Measurements from ENCODE around the gene FAM13A.

The FAM13A gene

GRCh38 chr4:88751258-88752075 is 305.5 kb downstream of the FAM13A start:
- H3K4me3 ChIP-seq (replicated peaks; ENCODE audit: low read depth, low read length) = no peak overlapping the region
- TF ChIP-seq, protein P1, sequence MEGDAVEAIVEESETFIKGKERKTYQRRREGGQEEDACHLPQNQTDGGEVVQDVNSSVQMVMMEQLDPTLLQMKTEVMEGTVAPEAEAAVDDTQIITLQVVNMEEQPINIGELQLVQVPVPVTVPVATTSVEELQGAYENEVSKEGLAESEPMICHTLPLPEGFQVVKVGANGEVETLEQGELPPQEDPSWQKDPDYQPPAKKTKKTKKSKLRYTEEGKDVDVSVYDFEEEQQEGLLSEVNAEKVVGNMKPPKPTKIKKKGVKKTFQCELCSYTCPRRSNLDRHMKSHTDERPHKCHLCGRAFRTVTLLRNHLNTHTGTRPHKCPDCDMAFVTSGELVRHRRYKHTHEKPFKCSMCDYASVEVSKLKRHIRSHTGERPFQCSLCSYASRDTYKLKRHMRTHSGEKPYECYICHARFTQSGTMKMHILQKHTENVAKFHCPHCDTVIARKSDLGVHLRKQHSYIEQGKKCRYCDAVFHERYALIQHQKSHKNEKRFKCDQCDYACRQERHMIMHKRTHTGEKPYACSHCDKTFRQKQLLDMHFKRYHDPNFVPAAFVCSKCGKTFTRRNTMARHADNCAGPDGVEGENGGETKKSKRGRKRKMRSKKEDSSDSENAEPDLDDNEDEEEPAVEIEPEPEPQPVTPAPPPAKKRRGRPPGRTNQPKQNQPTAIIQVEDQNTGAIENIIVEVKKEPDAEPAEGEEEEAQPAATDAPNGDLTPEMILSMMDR (IDR thresholded peaks at IDR 0.05; ENCODE audit: low read length, missing control alignments) = no peak
- DNase-seq (ENCODE audit: low read depth) = no peak

DNA sequence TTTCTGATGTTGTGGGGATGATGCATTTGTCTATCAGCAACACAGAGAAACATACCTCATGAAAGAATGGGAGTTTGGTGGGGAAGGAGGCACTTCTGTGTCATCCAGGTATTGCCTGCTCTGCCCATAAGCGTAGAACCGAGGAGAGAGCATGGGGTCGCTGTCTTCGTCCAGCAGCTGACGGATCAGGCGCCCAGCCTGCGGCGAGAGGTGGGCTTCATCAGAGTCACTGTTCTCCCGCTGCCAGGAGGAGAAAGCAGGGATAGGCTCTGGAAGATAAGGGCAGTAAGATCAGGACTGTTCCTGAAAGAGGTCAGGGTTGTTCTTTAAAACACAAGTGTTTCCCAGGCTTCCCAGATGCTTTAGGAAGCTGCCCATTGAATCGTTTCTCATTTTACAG is 306.6 kb downstream of the FAM13A start:
- H3K4me3 ChIP-seq (replicated peaks; ENCODE audit: low read depth, low read length) = no peak overlapping the region
- TF ChIP-seq, protein P1 (IDR thresholded peaks at IDR 0.05; ENCODE audit: low read length, missing control alignments) = no peak

DNA sequence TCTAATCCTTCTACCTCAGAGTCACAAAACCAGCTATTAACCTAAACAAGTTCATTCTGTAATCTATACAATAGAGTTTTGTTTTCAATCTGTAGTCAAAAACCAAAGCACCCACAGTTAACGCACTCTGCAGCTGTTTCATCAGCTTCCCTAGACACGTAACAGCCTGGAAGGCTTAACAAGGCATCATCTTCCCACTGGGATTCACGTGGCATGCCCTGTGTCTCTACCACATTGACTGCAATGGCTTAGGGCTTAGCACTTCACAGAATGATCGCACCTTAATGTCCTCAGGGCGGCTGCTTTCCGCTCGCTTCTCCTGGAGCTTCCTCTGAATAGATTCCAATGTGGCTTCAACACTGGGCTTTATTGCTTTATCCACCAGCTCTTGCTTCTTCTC is 309.6 kb downstream of the FAM13A start:
- TF ChIP-seq, protein P1 (IDR thresholded peaks at IDR 0.05; ENCODE audit: low read length, missing control alignments) = no peak
- H3K4me3 ChIP-seq (replicated peaks; ENCODE audit: low read depth, low read length) = no peak overlapping the region
- no peak for DNase-seq (ENCODE audit: low read depth)

More for the DNA sequence above, 306.6 kb downstream of the FAM13A start:
- DNase-seq (ENCODE audit: low read depth) = no peak

GRCh38 chr4:88746206-88746605 is 310.8 kb downstream of the FAM13A start:
- no peak overlapping the region for H3K4me3 ChIP-seq (replicated peaks; ENCODE audit: low read depth, low read length)
- DNase-seq (ENCODE audit: low read depth) = no peak

DNA sequence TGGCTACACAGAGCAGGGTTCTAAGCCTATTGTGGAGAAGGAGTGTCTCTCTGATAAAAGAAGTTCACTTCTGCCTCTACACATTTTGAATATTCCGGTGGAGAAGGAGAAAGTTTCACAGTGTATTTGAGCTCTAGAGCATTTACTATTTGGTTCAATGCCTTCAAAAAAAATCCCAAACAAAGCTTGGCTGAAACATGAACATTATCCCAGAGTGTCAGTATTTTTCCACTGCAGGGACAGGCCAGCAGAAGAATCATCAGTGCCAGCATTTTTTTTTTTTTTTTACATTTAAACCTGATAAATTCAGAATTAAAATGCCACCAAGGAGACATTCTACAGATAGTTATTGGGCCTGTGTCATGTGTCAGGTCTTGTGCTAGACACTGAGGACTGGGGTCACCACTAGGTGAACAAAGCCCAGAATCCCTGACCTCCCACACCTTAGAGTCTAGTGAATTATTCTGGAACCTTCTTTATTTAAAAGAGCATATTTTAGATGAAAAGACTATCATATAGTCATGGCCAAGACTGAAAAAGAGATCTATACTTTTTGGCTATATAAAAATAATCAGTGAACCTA is 311.3 kb downstream of the FAM13A start:
- no peak for DNase-seq (ENCODE audit: low read depth)
- H3K4me3 ChIP-seq (replicated peaks; ENCODE audit: low read depth, low read length) = no peak overlapping the region
- TF ChIP-seq, protein P1 (IDR thresholded peaks at IDR 0.05; ENCODE audit: low read length, missing control alignments) = no peak

More at GRCh38 chr4:88746206-88746605, 310.8 kb downstream of the FAM13A start:
- TF ChIP-seq, protein P1 (IDR thresholded peaks at IDR 0.05; ENCODE audit: low read length, missing control alignments) = no peak

- no peak overlapping the region for H3K4me3 ChIP-seq (replicated peaks; ENCODE audit: low read depth, low read length)
- DNase-seq (ENCODE audit: low read depth) = no peak
- TF ChIP-seq, protein P1 (IDR thresholded peaks at IDR 0.05; ENCODE audit: low read length, missing control alignments) = no peak
Measured at GRCh38 chr4:88745175-88745574, 311.8 kb downstream of the FAM13A start.

All from fibroblast of pulmonary artery (primary cell).